HepG2 (cell line): ENCODE measurements around the gene TEDC1. TPM values are rescaled to one million over a fixed set of nuclear protein-coding genes. Genes with fewer than 3 reads are reported as not detected.
A peak's percentile ranks its signal among the peaks of the same experiment; 100 is the strongest.

Experiments used
- CENPX ChIP-seq: sonication (generic); formaldehyde crosslinking; IDR thresholded peaks from 2 replicates; pipeline ENCODE4 v1.9.0; 2021; ENCODE audit warnings: mild to moderate bottlenecking, missing genetic modification reagents, moderate library complexity
- DRAP1 ChIP-seq: IDR thresholded peaks from 2 replicates; pipeline ENCODE4 v1.6.1; 2016; ENCODE audit warnings: missing genetic modification reagents, missing compliant biosample characterization
- ESRRA ChIP-seq: sonication (generic); formaldehyde crosslinking; IDR thresholded peaks from 2 replicates; pipeline ENCODE4 v1.5.1; 2020; ENCODE audit warnings: mild to moderate bottlenecking, low read depth, missing genetic modification reagents
- HINFP ChIP-seq: sonication (generic); formaldehyde crosslinking; IDR thresholded peaks from 2 replicates; pipeline ENCODE4 v1.4.0; 2020; ENCODE audit warnings: low read depth, mild to moderate bottlenecking, missing genetic modification reagents
- HMGXB3 ChIP-seq: sonication (generic); formaldehyde crosslinking; IDR thresholded peaks from 2 replicates; pipeline ENCODE4 v1.4.0; 2020; ENCODE audit warnings: missing genetic modification reagents, borderline replicate concordance
- HNRNPK ChIP-seq: fragments of 200-400 bp; formaldehyde crosslinking; IDR thresholded peaks from 2 replicates; pipeline ENCODE4 v1.6.1; 2018; ENCODE audit warnings: low read length, low read depth, moderate library complexity, mild to moderate bottlenecking; ENCODE audit not compliant: poor library complexity, severe bottlenecking
- KLF15 ChIP-seq: sonication (generic); formaldehyde crosslinking; IDR thresholded peaks from 2 replicates; pipeline ENCODE4 v1.8.1; 2023; ENCODE audit warnings: borderline replicate concordance, mild to moderate bottlenecking, inconsistent platforms, missing genetic modification reagents, mixed read lengths
- MAZ ChIP-seq, 2 experiments: sonication (generic) in 1 of 2; formaldehyde crosslinking in 1 of 2; IDR thresholded peaks; 2 replicates each; pipeline versions ENCODE4 v1.5.0 to v1.6.1; 2012 to 2020; ENCODE audit warnings: low read depth in 2 of 2, mild to moderate bottlenecking in 2 of 2, borderline replicate concordance in 1 of 2, improper control_type of control experiment in 1 of 2, low read length in 1 of 2, missing genetic modification reagents in 1 of 2, moderate library complexity in 1 of 2
- YY1 ChIP-seq: IDR thresholded peaks from 2 replicates; pipeline ENCODE4 v1.6.1; 2011; ENCODE audit warnings: low read length, low read depth, moderate library complexity, mild to moderate bottlenecking; ENCODE audit not compliant: insufficient read depth, insufficient replicate concordance
- ZNF292 ChIP-seq: sonication (generic); formaldehyde crosslinking; IDR thresholded peaks from 2 replicates; pipeline ENCODE4 v1.8.1; 2022; ENCODE audit warnings: mild to moderate bottlenecking, low read depth, missing genetic modification reagents, borderline replicate concordance
- ZNF30 ChIP-seq: sonication (generic); formaldehyde crosslinking; IDR thresholded peaks from 2 replicates; pipeline ENCODE4 v1.5.0; 2020; ENCODE audit warnings: mild to moderate bottlenecking, missing genetic modification reagents
- ZNF564 ChIP-seq: sonication (generic); formaldehyde crosslinking; IDR thresholded peaks from 2 replicates; pipeline ENCODE4 v1.8.1; 2023; ENCODE audit warnings: mild to moderate bottlenecking, missing genetic modification reagents
- ZNF589 ChIP-seq: sonication (generic); formaldehyde crosslinking; conservative IDR thresholded peaks from 2 replicates; pipeline ENCODE4 v1.8.0; 2022; ENCODE audit warnings: mild to moderate bottlenecking, moderate library complexity, missing genetic modification reagents
- polyA plus RNA-seq, 8 experiments: library from polyadenylated mRNA; depleted of rRNA in 3 of 8; stranded (reverse) in 7 of 8; unstranded in 1 of 8; fragments of >200 nt; fragmentation: Illumina TruSeq in 4 of 8; extraction: Trizol in 4 of 8; gene quantifications; 2 replicates each; pipeline versions ENCODE4 v1.2.1 to v1.2.3, GENCODE V29; 2011 to 2016; ENCODE audit warnings: low read depth in 4 of 8, missing spikeins in 1 of 8, mixed read lengths in 1 of 8; ENCODE audit not compliant: insufficient read depth in 1 of 8
- total RNA-seq, 5 experiments: library from RNA; depleted of rRNA; stranded (reverse); fragments of >200 nt; fragmentation: Illumina TruSeq; extraction: Trizol; gene quantifications; 2 replicates each; pipeline ENCODE4 v1.2.3, GENCODE V29; 2016; ENCODE audit warnings: low read depth in 1 of 5
- TF ChIP-seq, protein P1 (sequence below): IDR thresholded peaks from 2 replicates; pipeline ENCODE4 v1.6.1; 2016; ENCODE audit warnings: control low read depth

TEDC1 gene
- total and polyA plus RNA-seq, 2 of the 13 experiments (the other 11 are each of a cell fraction or from before 2014, with no cell fraction given) = 5.7 to 27.4 TPM

DNA sequence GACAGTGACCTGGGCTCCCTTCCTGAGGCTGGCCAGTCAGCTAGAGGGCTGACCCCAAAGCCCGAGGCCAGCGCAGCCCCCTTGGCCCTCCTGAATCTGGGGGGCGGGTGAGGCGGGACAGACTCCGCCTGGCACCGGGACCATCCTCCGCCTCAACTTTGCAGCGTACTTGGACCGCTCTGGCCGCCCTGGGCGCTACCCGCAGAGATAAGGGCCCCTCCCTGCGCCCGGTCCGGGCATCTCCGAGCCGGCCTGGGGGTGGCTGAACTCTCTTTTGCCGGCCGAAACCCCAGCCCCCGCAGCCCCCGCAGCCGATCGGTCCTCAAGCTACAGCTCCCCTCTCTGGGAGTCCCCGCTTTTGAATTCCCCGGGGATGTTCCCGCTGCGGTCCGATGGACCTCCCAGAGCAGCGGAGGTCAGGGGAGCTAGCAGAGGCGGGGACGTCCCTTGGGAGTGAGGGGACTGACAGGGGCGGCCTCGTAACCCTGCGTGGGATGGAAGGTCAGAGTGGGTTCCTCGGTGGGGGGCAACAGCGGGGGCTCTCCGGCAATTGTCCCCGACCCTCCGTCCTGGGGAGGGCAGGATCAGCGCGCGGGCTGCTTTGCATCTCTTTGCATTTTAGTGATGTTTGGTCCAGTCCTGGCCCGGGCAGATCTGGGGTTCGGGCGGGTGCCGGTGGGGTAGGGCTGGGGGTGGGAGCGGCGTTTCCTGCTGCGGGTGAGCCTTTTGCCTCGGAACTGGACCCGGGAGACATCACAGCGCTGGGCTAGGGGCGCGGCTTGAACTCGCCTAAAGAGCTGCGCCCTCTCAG, 4.7 kb upstream of the TEDC1 start, which contains the start of gene CRIP1 (continued):
- TF ChIP-seq KLF15 (CRISPR knock-in tag) (no peak), ZNF30 (no peak), ESRRA (CRISPR knock-in tag) (no peak), DRAP1 (no peak), MAZ (IDR thresholded peaks at IDR 0.05; ENCODE audit: borderline replicate concordance, low read depth, low read length) (no peak), MAZ (CRISPR knock-in tag; IDR thresholded peaks at IDR 0.05; ENCODE audit: low read depth) (0 out of 2 replicates have a peak, but pooled peaks have one; percentile 0), HINFP (CRISPR knock-in tag) (peak; percentile 99), HNRNPK (peak; percentile 10), ZNF292 (CRISPR knock-in tag) (0 out of 2 replicates have a peak, but pooled peaks have one; percentile 6), HMGXB3 (CRISPR knock-in tag) (no peak), CENPX (CRISPR knock-in tag) (no peak), ZNF589 (no peak), YY1 (no peak), ZNF564 (no peak)
- TF ChIP-seq, protein P1, sequence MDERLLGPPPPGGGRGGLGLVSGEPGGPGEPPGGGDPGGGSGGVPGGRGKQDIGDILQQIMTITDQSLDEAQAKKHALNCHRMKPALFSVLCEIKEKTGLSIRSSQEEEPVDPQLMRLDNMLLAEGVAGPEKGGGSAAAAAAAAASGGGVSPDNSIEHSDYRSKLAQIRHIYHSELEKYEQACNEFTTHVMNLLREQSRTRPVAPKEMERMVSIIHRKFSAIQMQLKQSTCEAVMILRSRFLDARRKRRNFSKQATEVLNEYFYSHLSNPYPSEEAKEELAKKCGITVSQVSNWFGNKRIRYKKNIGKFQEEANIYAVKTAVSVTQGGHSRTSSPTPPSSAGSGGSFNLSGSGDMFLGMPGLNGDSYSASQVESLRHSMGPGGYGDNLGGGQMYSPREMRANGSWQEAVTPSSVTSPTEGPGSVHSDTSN = no peak
